Esophagus muscularis mucosa (tissue), 4 donors: ENCODE results near the gene C7orf25. TPM values are rescaled to one million over a fixed set of nuclear protein-coding genes. Genes with fewer than 3 reads are reported as not detected.

Experiments used
- DNase-seq: peaks from one replicate; pipeline ENCODE4 v3.0.0-alpha.2; 2017; ENCODE audit errors: extremely low spot score
- H3K27ac ChIP-seq, 4 donors: fragments of 200-600 bp; sonication (generic); replicated peaks in 1 of 4; 1 replicate in 3 of 4; 2 replicates in 1 of 4; pipeline ENCODE4 v1.5.1; 2016 to 2019; ENCODE audit warnings: mild to moderate bottlenecking in 1 of 4
- H3K27me3 ChIP-seq, 4 donors: fragments of 200-600 bp; sonication (generic); one replicate each; pipeline versions ENCODE4 v1.5.1 to v1.6.0; 2016 to 2019
- H3K36me3 ChIP-seq, 4 donors: fragments of 200-600 bp; sonication (generic); one replicate each; pipeline ENCODE4 v1.5.1; 2016 to 2019
- H3K4me1 ChIP-seq, 4 donors: fragments of 200-600 bp; sonication (generic); one replicate each; pipeline ENCODE4 v1.5.1; 2016 to 2019
- H3K4me3 ChIP-seq, 4 donors: fragments of 200-600 bp; sonication (generic); 1 replicate in 2 of 4; 2 replicates in 2 of 4; pipeline ENCODE4 v1.5.1; 2016 to 2019; ENCODE audit warnings: mild to moderate bottlenecking in 4 of 4, moderate library complexity in 1 of 4
- H3K9me3 ChIP-seq, 4 donors: fragments of 200-600 bp; sonication (generic); 1 replicate in 3 of 4; 2 replicates in 1 of 4; pipeline ENCODE4 v1.5.1; 2016 to 2019
- EP300 ChIP-seq: sonication (generic); formaldehyde crosslinking; IDR thresholded peaks from one replicate; pipeline ENCODE4 v1.6.1; 2017; ENCODE audit warnings: antibody characterized with exemption
- POLR2A ChIP-seq: fragments of 450-650 bp; IDR thresholded peaks from one replicate; pipeline ENCODE4 v1.6.1; 2017; ENCODE audit warnings: antibody characterized with exemption, moderate library complexity, mild to moderate bottlenecking, low read depth
- POLR2AphosphoS5 ChIP-seq, 2 donors: sonication (generic); formaldehyde crosslinking; IDR thresholded peaks; one replicate each; pipeline ENCODE4 v1.6.1; 2017; ENCODE audit warnings: antibody characterized with exemption in 2 of 2
- WGBS: methylation state at CpG from one replicate; pipeline ENCODE4 v1.1.5; 2018; 5-methylcytosine and 5-hydroxymethylcytosine counted together
- intact Hi-C: fragments of 100-400 bp; cut with DNase I; formaldehyde crosslinking; loops from one replicate; pipeline ENCODE4 v1.15.1; 2023
- total RNA-seq, 4 donors: library from RNA; depleted of rRNA; stranded (reverse); fragments of >200 nt; gene quantifications; one replicate each; pipeline versions ENCODE4 v1.1.0 to v1.2.1, GENCODE V29; 2016
- TF ChIP-seq, protein P1 (sequence below), 3 experiments: fragments of 200-600 bp in 2 of 3; fragments of 450-650 bp in 1 of 3; sonication (generic) in 2 of 3; IDR thresholded peaks; one replicate each; pipeline ENCODE4 v1.5.1; 2017 to 2019; ENCODE audit warnings: antibody characterized with exemption in 3 of 3, mild to moderate bottlenecking in 2 of 3, moderate library complexity in 1 of 3

The C7orf25 gene
- total RNA-seq, 4 donors from 2014 or later: 4.6 to 13.0 (median 11.7) TPM

GRCh38 chr7:42925630-42926029 is 13.8 kb upstream of the C7orf25 start:
- Histone ChIP-seq H3K27ac (no peak overlapping the region), H3K4me1 (peaks cover 25 to 31% (median 28%) of the 10 kb centered on the region in 4 donors), H3K4me3 (no peak overlapping the region), H3K27me3 (no peaks in the 10 kb centered on the region), H3K36me3 (peaks cover 14 to 68% (median 50%) of the 10 kb centered on the region in 4 donors), H3K9me3 (no peaks in the 10 kb centered on the region)
- intact Hi-C loops: no loop called here
- DNase-seq: no peak
- 100% methylated on average over 1 of the region's 1 CpG for WGBS
- no peak for TF ChIP-seq POLR2A
- TF ChIP-seq EP300: no peak
- TF ChIP-seq, protein P1, sequence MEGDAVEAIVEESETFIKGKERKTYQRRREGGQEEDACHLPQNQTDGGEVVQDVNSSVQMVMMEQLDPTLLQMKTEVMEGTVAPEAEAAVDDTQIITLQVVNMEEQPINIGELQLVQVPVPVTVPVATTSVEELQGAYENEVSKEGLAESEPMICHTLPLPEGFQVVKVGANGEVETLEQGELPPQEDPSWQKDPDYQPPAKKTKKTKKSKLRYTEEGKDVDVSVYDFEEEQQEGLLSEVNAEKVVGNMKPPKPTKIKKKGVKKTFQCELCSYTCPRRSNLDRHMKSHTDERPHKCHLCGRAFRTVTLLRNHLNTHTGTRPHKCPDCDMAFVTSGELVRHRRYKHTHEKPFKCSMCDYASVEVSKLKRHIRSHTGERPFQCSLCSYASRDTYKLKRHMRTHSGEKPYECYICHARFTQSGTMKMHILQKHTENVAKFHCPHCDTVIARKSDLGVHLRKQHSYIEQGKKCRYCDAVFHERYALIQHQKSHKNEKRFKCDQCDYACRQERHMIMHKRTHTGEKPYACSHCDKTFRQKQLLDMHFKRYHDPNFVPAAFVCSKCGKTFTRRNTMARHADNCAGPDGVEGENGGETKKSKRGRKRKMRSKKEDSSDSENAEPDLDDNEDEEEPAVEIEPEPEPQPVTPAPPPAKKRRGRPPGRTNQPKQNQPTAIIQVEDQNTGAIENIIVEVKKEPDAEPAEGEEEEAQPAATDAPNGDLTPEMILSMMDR (IDR thresholded peaks at IDR 0.05): no peak
- TF ChIP-seq POLR2AphosphoS5 (IDR thresholded peaks at IDR 0.05): no peak

GRCh38 chr7:42924223-42924838 is 12.5 kb upstream of the C7orf25 start:
- no peaks in the 10 kb centered on the region for H3K9me3 ChIP-seq
- intact Hi-C loops: no loop called here
- H3K4me1 ChIP-seq: peaks cover 12 to 18% (median 15%) of the 10 kb centered on the region in 4 donors
- H3K27me3 ChIP-seq: no peaks in the 10 kb centered on the region
- DNase-seq: no peak
- no peak overlapping the region for H3K4me3 ChIP-seq
- TF ChIP-seq, protein P1 (IDR thresholded peaks at IDR 0.05): no peak
- no peak for TF ChIP-seq POLR2A
- TF ChIP-seq POLR2AphosphoS5 (IDR thresholded peaks at IDR 0.05): no peak
- peaks cover 23 to 81% (median 61%) of the 10 kb centered on the region in 4 donors for H3K36me3 ChIP-seq
- 91% methylated on average over 5 of the region's 5 CpGs for WGBS
- no peak overlapping the region for H3K27ac ChIP-seq

DNA sequence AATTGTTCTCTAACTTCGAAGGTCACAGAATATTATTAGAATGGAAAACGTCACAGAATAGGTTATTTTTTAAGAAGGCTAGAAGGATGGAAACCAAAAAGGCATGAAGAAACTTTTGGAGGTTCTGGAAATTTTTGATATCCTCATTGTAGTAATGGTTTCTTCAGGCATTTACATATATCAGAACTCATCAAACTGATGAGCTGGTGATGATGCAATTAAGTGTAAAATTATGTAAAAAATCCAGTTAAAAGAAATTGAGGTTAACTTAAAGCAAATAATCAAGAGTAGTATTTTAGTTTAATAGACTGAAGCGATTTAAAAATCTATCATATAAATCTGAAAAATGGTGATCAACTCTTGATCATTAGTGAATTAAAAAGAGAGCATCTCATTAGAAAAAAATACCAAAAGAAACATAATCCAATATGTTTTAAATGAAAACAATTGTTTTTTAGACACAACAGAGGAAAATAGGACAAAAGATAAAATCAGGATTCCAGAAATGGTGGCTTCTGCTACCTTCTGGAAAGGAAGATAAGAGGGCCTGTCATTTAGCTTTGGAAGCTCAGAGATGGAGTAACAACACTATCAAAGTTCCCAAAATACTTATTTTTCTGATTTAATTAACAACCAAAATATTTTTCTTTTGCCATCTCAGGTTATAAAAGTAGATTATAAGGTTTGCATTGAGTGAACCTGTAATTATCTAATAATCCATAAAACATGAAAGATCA is 10.3 kb upstream of the C7orf25 start:
- H3K9me3 ChIP-seq: no peaks in the 10 kb centered on the region
- H3K4me1 ChIP-seq: peaks cover 0 to under 1% (median 0%) of the 10 kb centered on the region in 4 donors
- no peaks in the 10 kb centered on the region for H3K27me3 ChIP-seq
- no peak for DNase-seq
- WGBS: 94% methylated on average over 3 of the region's 3 CpGs
- intact Hi-C loops: no loop called here
- H3K4me3 ChIP-seq: no peak overlapping the region
- peaks cover 27 to 99% (median 78%) of the 10 kb centered on the region in 4 donors for H3K36me3 ChIP-seq
- TF ChIP-seq EP300: no peak
- TF ChIP-seq, protein P1 (IDR thresholded peaks at IDR 0.05): no peak
- TF ChIP-seq POLR2A: no peak
- no peak for TF ChIP-seq POLR2AphosphoS5 (IDR thresholded peaks at IDR 0.05)
- no peak overlapping the region for H3K27ac ChIP-seq

DNA sequence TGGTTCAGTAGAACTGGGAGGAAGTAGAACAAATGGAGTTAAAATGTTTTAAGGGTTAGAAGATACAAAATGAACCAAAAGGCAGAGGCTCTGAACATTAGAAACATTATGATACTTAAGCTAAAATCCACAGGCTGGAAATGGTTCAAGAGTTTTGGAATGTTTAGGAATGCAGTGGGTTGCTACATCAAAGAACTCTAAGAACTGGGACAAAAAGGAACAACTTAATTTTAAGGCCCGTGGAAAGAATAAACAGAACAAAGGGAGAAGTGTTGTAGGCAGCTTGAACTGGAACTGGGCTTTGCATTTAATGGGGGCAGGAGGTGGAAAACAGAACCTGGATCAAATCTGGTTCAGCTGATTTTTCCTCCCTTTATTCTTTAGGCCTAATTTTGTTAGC is 3.5 kb upstream of the C7orf25 start:
- H3K27ac ChIP-seq: peak overlapping the region in 3 of 4 donors; percentile 32 to 46 (median 41)

More for the DNA sequence above, 3.5 kb upstream of the C7orf25 start:
- Histone ChIP-seq H3K36me3 (peaks cover 19 to 58% (median 38%) of the 10 kb centered on the region in 4 donors), H3K27me3 (no peaks in the 10 kb centered on the region), H3K4me3 (no peak overlapping the region), H3K9me3 (no peaks in the 10 kb centered on the region), H3K4me1 (peaks cover 12 to 37% (median 14%) of the 10 kb centered on the region in 4 donors)
- intact Hi-C loops: no loop called here
- DNase-seq: no peak
- 24% methylated on average over 1 of the region's 1 CpG for WGBS
- TF ChIP-seq POLR2AphosphoS5 (IDR thresholded peaks at IDR 0.05) (no peak), EP300 (no peak), POLR2A (no peak)
- TF ChIP-seq, protein P1 (IDR thresholded peaks at IDR 0.05): no peak
